Measurements from ENCODE around the gene GOLGA2. TPM values are rescaled to one million over a fixed set of nuclear protein-coding genes. Genes with fewer than 3 reads are reported as not detected.

Gene GOLGA2
- total and polyA plus RNA-seq, 12 donors = 35.8 to 221 (median 85.6) TPM

- no peaks in the 10 kb centered on the region for H3K9me3 ChIP-seq (replicated peaks in 1 of 3)
- TF ChIP-seq POLR2A (IDR thresholded peaks at IDR 0.05) = no peak
- TF ChIP-seq CTCF (IDR thresholded peaks at IDR 0.05) = peak in 3 of 6 experiments; percentile 24 to 46 (median 41)
- H3K27me3 ChIP-seq = no peaks in the 10 kb centered on the region
- no peaks in the 10 kb centered on the region for H3K36me3 ChIP-seq (replicated peaks in 1 of 2)
- intact Hi-C loops (cut with DNase I) = no loop called here
- peak overlapping the region in 1 of 4 donors; percentile 34 for H3K4me3 ChIP-seq
- H3K4me1 ChIP-seq (replicated peaks in 1 of 2) = peaks cover 0 to 20% of the 10 kb centered on the region in 2 donors
- 10 to 17% (median 13%) methylated on average over 21 to 47 of the region's 47 CpGs for WGBS, 4 donors
- DNase-seq = peak; percentile 94 to 98 (median 98)
- peak overlapping the region in 3 of 5 donors; percentile 3 to 61 (median 54) for H3K27ac ChIP-seq
Measured at GRCh38 chr9:128218518-128219389, 57.1 kb downstream of the GOLGA2 start.

- Histone ChIP-seq H3K27me3 (no peaks in the 10 kb centered on the region), H3K9me3 (replicated peaks in 1 of 3) (no peaks in the 10 kb centered on the region), H3K36me3 (replicated peaks in 1 of 2) (no peaks in the 10 kb centered on the region), H3K27ac (peak overlapping the region in 3 of 5 donors; percentile 3 to 61 (median 54)), H3K4me1 (replicated peaks in 1 of 2) (peaks cover 0 to 20% of the 10 kb centered on the region in 2 donors), H3K4me3 (peak overlapping the region in 1 of 4 donors; percentile 34)
- peak in 1 of 7 donors; percentile 30 for DNase-seq
- intact Hi-C loops (cut with DNase I) = no loop called here
- TF ChIP-seq CTCF (IDR thresholded peaks at IDR 0.05) (no peak), POLR2A (IDR thresholded peaks at IDR 0.05) (no peak)
- WGBS, 4 donors = 54 to 74% (median 61%) methylated on average over 10 to 11 of the region's 11 CpGs
Measured at GRCh38 chr9:128218172-128218517, 57.7 kb downstream of the GOLGA2 start.

- intact Hi-C loops (cut with DNase I) = no loop called here
- H3K27ac ChIP-seq = no peak overlapping the region
Measured at GRCh38 chr9:128216781-128217553, 58.8 kb downstream of the GOLGA2 start.

More at GRCh38 chr9:128216781-128217553, 58.8 kb downstream of the GOLGA2 start:
- no peak for DNase-seq
- Histone ChIP-seq H3K4me1 (replicated peaks in 1 of 2) (peaks cover 0 to 20% of the 10 kb centered on the region in 2 donors), H3K9me3 (replicated peaks in 1 of 3) (no peaks in the 10 kb centered on the region), H3K36me3 (replicated peaks in 1 of 2) (no peaks in the 10 kb centered on the region), H3K4me3 (no peak overlapping the region), H3K27me3 (no peaks in the 10 kb centered on the region)
- WGBS, 4 donors = 77 to 86% (median 83%) methylated on average over 13 to 16 of the region's 16 CpGs
- TF ChIP-seq CTCF (IDR thresholded peaks at IDR 0.05) = no peak
- no peak for TF ChIP-seq POLR2A (IDR thresholded peaks at IDR 0.05)
